IPS-20b (cell line): Measurements from ENCODE around the gene LTBP1.

Experiments
- H3K27ac ChIP-seq: one replicate; pipeline ENCODE4 v1.5.1; 2013; ENCODE audit warnings: low read length
- H3K27me3 ChIP-seq: 2 replicates; pipeline ENCODE4 v1.6.1; 2013; ENCODE audit warnings: mild to moderate bottlenecking, low read length, inconsistent platforms; ENCODE audit not compliant: insufficient read depth
- H3K36me3 ChIP-seq: 2 replicates; pipeline ENCODE4 v1.6.1; 2013; ENCODE audit warnings: low read depth, mild to moderate bottlenecking, inconsistent platforms, low read length, moderate library complexity; ENCODE audit not compliant: insufficient read depth
- H3K4me1 ChIP-seq: 2 replicates; pipeline ENCODE4 v1.6.1; 2013; ENCODE audit warnings: mild to moderate bottlenecking, control low read depth, inconsistent platforms, low read length, moderate library complexity; ENCODE audit not compliant: insufficient read depth
- H3K4me3 ChIP-seq: 2 replicates; pipeline ENCODE4 v1.5.1; 2013; ENCODE audit warnings: mild to moderate bottlenecking, low read length, inconsistent platforms
- H3K9ac ChIP-seq: 2 replicates; pipeline ENCODE4 v1.6.1; 2013; ENCODE audit warnings: low read depth, mild to moderate bottlenecking, inconsistent platforms, low read length, moderate library complexity
- H3K9me3 ChIP-seq: 2 replicates; pipeline ENCODE4 v1.6.1; 2013; ENCODE audit warnings: mild to moderate bottlenecking, low read depth, low read length, inconsistent platforms; ENCODE audit not compliant: insufficient read depth

LTBP1 gene

GRCh38 chr2:32946314-32947075, at the start of gene LTBP1:
LTBP1 (plus strand) TSS chr2:32946953; CDS start chr2:32947325, 372 bp downstream.
- Histone ChIP-seq H3K27me3 (peaks cover 9% of the 10 kb centered on the region; the same call in 1 of the 2 replicates), H3K9ac (peak within 1 kb of the TSS; percentile 61; the same call in 1 of the 2 replicates), H3K36me3 (no peaks in the 10 kb centered on the region), H3K27ac (no peak within 1 kb of the TSS), H3K4me3 (peak within 1 kb of the TSS; percentile 66), H3K9me3 (no peaks in the 10 kb centered on the region), H3K4me1 (peaks cover 14% of the 10 kb centered on the region; the same call in 1 of the 2 replicates)

DNA sequence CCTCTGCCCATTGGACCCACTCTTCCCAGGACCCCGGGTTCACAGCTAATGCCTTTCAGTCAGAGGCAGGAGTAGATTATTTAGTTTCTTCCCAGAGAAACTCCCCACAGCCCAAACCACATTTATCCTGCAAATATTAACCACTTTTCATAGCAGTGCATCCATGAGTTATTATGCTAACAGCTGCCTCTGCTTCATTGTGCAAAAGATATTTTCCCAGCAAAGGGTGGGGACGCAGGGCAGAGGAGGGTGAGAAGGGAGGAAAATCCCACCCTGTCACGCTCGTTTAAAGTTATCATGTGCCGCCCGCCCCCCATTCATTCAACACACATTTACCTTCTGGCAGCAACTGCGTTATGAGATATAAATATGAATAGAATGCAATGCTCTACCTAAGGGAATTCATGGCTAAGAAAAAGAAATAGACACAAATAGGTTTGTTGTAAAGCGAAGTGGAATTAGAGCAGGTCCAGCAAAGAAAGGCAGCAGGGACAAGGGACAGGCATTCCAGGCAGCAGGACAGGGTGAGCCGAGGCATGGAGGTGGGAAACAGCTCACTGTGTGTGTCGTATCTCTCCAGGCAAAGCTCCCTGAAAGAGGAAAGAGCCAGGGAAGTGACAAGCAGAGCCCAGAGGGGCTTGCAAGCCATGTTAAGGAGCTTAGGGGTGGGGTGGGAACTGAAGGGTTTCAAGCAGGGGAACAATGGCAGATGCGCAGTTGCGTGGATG, 46.3 kb upstream of the LTBP1 start:
- Histone ChIP-seq H3K27ac (no peak overlapping the region), H3K36me3 (no peaks in the 10 kb centered on the region), H3K4me3 (no peak overlapping the region), H3K9ac (no peak overlapping the region), H3K27me3 (no peaks in the 10 kb centered on the region), H3K9me3 (no peaks in the 10 kb centered on the region), H3K4me1 (no peaks in the 10 kb centered on the region)

GRCh38 chr2:32901313-32901712, 45.4 kb upstream of the LTBP1 start:
- H3K27me3 ChIP-seq = no peaks in the 10 kb centered on the region
- no peak overlapping the region for H3K9ac ChIP-seq
- no peaks in the 10 kb centered on the region for H3K9me3 ChIP-seq
- H3K4me3 ChIP-seq = no peak overlapping the region
- H3K36me3 ChIP-seq = no peaks in the 10 kb centered on the region
- no peaks in the 10 kb centered on the region for H3K4me1 ChIP-seq
- no peak overlapping the region for H3K27ac ChIP-seq

DNA sequence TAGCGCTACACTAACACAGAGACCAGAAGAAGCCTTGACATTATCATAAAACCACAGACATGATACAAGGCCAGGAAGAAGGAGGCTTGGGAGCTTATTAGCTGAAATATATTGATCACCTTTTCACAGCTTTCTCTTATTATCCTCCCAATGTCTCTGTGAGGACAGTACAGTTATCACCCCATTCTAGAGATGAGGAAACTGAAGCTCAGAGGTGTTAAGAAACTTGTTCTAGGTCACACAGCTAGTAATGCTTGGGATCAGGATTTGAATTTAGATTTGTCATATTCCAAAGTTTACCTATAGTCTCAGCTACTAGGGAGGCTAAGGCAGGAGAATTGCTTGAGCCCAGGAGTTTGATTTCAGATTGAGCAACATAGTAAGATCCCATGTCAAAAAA, 44.6 kb upstream of the LTBP1 start:
- no peak overlapping the region for H3K9ac ChIP-seq
- H3K4me3 ChIP-seq = no peak overlapping the region

DNA sequence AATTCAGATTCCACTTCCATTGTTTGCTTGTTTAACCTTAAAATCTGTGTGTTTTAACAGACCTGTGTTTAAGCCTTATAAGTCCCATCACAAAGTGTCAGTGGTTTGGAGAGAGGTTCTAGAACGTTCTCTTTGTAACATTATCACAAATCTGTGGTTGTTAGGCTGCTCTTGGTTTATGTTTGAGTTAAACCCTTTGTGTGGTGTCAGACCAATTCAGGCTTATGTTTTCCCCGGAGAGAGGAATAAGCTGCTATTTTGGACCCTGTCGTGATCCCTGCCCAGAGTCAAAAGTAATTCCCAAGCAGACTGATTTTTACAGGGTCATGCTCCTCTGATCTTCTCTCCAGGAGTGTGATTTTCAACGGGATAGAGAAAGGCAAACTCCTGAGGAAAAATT, 43.8 kb upstream of the LTBP1 start:
- no peaks in the 10 kb centered on the region for H3K36me3 ChIP-seq
- H3K9ac ChIP-seq = no peak overlapping the region
- no peaks in the 10 kb centered on the region for H3K27me3 ChIP-seq
- H3K27ac ChIP-seq = no peak overlapping the region
- H3K9me3 ChIP-seq = no peaks in the 10 kb centered on the region
- H3K4me3 ChIP-seq = no peak overlapping the region
- H3K4me1 ChIP-seq = no peaks in the 10 kb centered on the region

More for the DNA sequence above, 44.6 kb upstream of the LTBP1 start:
- H3K36me3 ChIP-seq = no peaks in the 10 kb centered on the region
- no peaks in the 10 kb centered on the region for H3K9me3 ChIP-seq
- no peak overlapping the region for H3K27ac ChIP-seq
- H3K27me3 ChIP-seq = no peaks in the 10 kb centered on the region
- H3K4me1 ChIP-seq = no peaks in the 10 kb centered on the region

GRCh38 chr2:32904074-32904473, 42.7 kb upstream of the LTBP1 start:
- Histone ChIP-seq H3K27me3 (no peaks in the 10 kb centered on the region), H3K4me3 (no peak overlapping the region), H3K9me3 (no peaks in the 10 kb centered on the region), H3K27ac (no peak overlapping the region), H3K4me1 (no peaks in the 10 kb centered on the region), H3K36me3 (no peaks in the 10 kb centered on the region), H3K9ac (no peak overlapping the region)

DNA sequence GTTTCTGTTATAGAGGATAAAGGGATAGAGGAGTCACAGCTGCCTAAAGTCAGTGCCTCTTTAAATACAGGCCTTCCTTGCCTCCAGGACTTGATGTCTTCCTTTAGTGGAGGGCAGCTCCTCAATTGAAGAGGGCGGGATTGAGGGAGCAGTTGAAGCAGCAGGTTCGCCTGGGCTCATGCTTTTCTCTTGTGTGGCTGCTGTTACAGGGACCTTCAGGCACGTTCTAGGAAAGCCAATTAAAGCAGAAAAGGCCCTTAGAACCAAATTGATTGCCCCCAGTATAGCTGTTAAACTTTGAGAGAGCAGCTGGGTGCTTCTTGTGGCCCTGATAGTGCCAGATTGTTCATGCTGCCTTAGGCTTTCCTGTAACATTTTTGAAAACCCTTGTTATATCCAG, 42.0 kb upstream of the LTBP1 start:
- no peak overlapping the region for H3K27ac ChIP-seq

DNA sequence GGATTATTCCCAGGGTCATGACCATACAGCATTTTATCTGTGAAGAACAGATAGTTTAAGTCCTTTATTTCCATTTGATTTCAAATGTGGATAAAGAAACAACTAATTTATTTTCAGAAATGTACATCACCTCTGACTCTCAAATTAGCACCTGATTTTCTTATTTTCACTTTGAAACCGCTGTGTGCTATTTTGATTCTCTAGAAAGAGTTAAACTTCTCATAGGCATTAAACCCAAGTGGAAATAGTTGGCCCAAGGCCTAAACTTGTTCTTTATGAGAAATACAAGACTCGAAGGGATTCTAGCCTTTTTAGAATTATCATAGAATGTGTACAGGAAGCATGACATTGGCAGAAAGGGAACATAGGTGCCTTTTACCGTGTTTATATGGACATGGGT, 41.5 kb upstream of the LTBP1 start:
- H3K27ac ChIP-seq = no peak overlapping the region
- H3K36me3 ChIP-seq = no peaks in the 10 kb centered on the region
- H3K9ac ChIP-seq = no peak overlapping the region
- no peak overlapping the region for H3K4me3 ChIP-seq
- H3K27me3 ChIP-seq = no peaks in the 10 kb centered on the region
- H3K4me1 ChIP-seq = no peaks in the 10 kb centered on the region
- no peaks in the 10 kb centered on the region for H3K9me3 ChIP-seq

More for the DNA sequence above, 42.0 kb upstream of the LTBP1 start:
- H3K36me3 ChIP-seq = no peaks in the 10 kb centered on the region
- no peak overlapping the region for H3K9ac ChIP-seq
- no peaks in the 10 kb centered on the region for H3K27me3 ChIP-seq
- no peaks in the 10 kb centered on the region for H3K4me1 ChIP-seq
- no peak overlapping the region for H3K4me3 ChIP-seq
- H3K9me3 ChIP-seq = no peaks in the 10 kb centered on the region

- Histone ChIP-seq H3K27ac (no peak overlapping the region), H3K27me3 (no peaks in the 10 kb centered on the region), H3K36me3 (no peaks in the 10 kb centered on the region), H3K4me3 (no peak overlapping the region), H3K9ac (no peak overlapping the region), H3K9me3 (no peaks in the 10 kb centered on the region), H3K4me1 (no peaks in the 10 kb centered on the region)
Observed at GRCh38 chr2:32910883-32911598, 35.7 kb upstream of the LTBP1 start.

DNA sequence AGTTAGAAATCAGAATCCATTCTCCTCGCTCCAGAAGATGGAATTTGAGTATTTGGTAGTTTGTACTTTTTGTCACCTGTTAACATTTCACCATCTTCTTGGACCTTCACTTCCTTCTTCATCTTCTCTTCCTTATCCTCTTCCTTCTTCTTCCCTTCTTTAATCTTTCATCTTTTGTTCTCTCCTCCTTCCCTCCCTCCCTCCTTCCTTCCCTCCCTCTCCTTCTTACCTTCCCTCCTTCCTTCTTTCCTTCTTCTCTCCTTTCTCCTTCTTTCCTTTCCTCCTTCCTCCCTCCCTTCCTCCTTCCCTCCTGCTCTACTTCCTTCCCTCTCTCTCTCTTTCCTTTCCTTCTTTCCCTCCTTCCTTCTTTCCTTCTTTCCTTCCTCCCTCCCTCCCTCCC, 31.1 kb upstream of the LTBP1 start:
- Histone ChIP-seq H3K27ac (no peak overlapping the region), H3K4me3 (no peak overlapping the region), H3K27me3 (no peaks in the 10 kb centered on the region), H3K4me1 (no peaks in the 10 kb centered on the region), H3K36me3 (no peaks in the 10 kb centered on the region), H3K9me3 (no peaks in the 10 kb centered on the region), H3K9ac (no peak overlapping the region)

DNA sequence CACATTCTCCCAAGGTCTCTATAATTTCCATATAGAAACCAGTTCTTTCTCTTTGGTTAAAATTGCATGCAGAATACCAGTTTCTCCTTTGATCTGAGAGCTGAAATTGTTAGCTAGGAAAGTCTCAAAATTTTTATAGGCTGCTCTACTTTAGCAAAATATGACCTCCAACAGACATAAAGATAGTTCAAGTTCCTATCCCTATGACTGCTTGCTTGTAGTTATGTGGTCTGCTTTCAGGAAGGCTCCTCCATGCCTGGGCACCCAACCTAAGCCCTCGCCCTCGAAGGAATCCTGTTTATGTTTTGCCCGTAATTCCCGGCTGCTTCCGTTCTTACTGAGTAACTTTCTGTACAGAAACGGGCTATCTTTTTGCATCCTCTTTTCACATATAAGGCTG, 28.0 kb upstream of the LTBP1 start:
- Histone ChIP-seq H3K27ac (no peak overlapping the region), H3K9ac (no peak overlapping the region), H3K9me3 (no peaks in the 10 kb centered on the region), H3K27me3 (no peaks in the 10 kb centered on the region), H3K4me1 (no peaks in the 10 kb centered on the region), H3K36me3 (no peaks in the 10 kb centered on the region), H3K4me3 (no peak overlapping the region)
